ENCODE measurements around the gene TRAPPC11. TPM values are rescaled to one million over a fixed set of nuclear protein-coding genes. Genes with fewer than 3 reads are reported as not detected.

Gene TRAPPC11
- total RNA-seq, 1 donor from 2014 or later, result 38.6 TPM

DNA sequence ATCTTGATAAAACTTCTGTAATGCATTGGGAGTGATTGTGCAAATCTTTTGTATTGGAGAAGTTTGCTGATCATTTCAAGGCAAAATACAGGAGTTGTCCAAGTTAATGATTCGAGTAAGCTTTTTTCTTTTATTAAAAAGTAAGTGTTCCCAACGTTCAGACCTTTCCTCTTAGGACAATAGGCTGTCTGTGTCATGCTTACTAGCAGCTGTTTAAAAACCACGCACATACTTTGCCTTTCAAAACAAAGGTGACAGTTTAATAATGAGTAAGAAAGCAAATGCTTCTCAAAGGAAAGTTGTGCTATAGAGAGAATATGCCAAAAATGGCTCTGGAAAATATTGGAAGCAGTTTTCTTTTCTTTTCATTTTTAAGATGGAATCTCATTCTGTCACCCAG, 11.2 kb downstream of the TRAPPC11 start:
- intact Hi-C loops (cut with DNase I), result no loop called here
- Histone ChIP-seq H3K36me3 (peaks cover 94% of the 10 kb centered on the region), H3K4me3 (no peak overlapping the region), H3K27ac (no peak overlapping the region), H3K4me1 (peaks cover 6% of the 10 kb centered on the region), H3K9me3 (no peaks in the 10 kb centered on the region), H3K27me3 (ENCODE audit: low read depth) (no peaks in the 10 kb centered on the region)
- no peak for DNase-seq
- no peak for ATAC-seq
- TF ChIP-seq, protein P1, sequence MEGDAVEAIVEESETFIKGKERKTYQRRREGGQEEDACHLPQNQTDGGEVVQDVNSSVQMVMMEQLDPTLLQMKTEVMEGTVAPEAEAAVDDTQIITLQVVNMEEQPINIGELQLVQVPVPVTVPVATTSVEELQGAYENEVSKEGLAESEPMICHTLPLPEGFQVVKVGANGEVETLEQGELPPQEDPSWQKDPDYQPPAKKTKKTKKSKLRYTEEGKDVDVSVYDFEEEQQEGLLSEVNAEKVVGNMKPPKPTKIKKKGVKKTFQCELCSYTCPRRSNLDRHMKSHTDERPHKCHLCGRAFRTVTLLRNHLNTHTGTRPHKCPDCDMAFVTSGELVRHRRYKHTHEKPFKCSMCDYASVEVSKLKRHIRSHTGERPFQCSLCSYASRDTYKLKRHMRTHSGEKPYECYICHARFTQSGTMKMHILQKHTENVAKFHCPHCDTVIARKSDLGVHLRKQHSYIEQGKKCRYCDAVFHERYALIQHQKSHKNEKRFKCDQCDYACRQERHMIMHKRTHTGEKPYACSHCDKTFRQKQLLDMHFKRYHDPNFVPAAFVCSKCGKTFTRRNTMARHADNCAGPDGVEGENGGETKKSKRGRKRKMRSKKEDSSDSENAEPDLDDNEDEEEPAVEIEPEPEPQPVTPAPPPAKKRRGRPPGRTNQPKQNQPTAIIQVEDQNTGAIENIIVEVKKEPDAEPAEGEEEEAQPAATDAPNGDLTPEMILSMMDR (IDR thresholded peaks at IDR 0.05), result no peak

DNA sequence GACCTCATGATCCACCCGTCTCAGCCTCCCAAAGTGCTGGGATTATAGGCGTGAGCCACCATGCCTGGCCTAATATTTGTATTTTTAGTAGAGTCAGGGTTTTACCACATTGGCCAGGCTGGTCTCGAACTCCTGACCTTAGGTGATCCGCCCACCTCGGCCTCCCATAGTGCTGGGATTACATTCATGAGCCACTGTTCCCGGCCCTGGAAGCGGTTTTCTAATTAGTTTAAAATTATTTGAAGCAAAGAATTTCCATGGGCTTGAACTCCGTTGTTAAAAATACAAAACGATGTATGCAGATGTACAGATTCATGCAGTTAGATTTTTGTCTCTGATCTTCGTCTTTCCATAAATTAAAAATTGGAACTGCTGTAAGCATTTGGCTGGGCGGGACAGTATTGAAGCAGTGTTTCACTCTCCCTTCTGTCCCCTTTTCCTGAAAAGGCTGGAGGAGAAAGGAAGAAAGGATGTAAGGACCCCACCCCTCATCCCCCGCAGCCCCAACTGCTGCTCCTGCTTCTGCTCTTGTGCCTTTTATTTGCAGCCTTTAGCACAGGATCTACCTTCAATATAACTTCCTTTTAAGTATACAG, 12.0 kb downstream of the TRAPPC11 start:
- TF ChIP-seq, protein P1 (IDR thresholded peaks at IDR 0.05), result no peak
- H3K9me3 ChIP-seq, result no peaks in the 10 kb centered on the region
- no peak overlapping the region for H3K27ac ChIP-seq
- H3K4me1 ChIP-seq, result no peaks in the 10 kb centered on the region
- no peak for DNase-seq
- no peak for ATAC-seq
- peaks cover 94% of the 10 kb centered on the region for H3K36me3 ChIP-seq
- intact Hi-C loops (cut with DNase I), result no loop called here
- no peaks in the 10 kb centered on the region for H3K27me3 ChIP-seq (ENCODE audit: low read depth)
- no peak overlapping the region for H3K4me3 ChIP-seq

DNA sequence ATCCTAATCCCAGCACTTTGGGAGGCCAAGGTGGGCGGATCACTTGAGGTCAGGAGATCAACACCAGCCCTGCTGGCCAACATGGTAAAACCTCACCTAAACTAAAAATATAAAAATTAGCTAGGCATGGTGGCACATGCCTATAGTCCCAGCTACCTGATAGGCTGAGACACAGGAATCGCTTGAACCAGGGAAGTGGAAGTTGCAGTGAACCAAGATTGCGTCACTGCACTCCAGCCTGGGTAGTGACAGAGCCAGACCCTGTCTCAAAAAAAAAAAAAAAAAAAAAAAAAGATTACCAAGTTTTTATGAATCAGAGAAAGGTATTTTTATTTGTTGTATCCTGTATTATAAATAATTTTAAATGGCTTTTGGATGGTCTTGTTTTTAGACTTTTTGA, 15.1 kb downstream of the TRAPPC11 start:
- Histone ChIP-seq H3K4me1 (no peaks in the 10 kb centered on the region), H3K27me3 (ENCODE audit: low read depth) (no peaks in the 10 kb centered on the region), H3K9me3 (no peaks in the 10 kb centered on the region), H3K4me3 (no peak overlapping the region), H3K27ac (no peak overlapping the region), H3K36me3 (peaks cover 94% of the 10 kb centered on the region)
- DNase-seq, result no peak
- TF ChIP-seq, protein P1 (IDR thresholded peaks at IDR 0.05), result no peak
- intact Hi-C loops (cut with DNase I), result no loop called here
- ATAC-seq, result no peak

DNA sequence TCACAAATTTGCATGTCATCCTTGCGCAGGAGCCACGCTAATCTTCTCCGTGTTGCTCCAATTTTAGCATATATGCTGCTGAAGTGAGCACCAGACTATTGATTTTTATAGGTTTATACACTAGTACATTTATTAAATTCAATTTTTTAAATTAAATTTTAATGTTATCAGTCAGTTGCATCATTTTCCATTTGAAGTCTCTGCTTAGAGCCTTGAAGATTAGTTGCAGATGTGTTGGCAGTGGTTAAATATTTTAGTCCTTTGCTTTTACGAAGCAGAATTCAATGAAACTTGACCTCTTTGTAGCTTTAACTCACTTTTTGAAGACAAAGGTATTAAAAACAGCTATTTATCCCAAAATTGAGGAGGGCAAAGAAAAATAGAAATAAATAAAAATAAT, 16.5 kb downstream of the TRAPPC11 start:
- Histone ChIP-seq H3K36me3 (peaks cover 94% of the 10 kb centered on the region), H3K27me3 (ENCODE audit: low read depth) (no peaks in the 10 kb centered on the region), H3K4me3 (no peak overlapping the region), H3K9me3 (no peaks in the 10 kb centered on the region), H3K4me1 (no peaks in the 10 kb centered on the region), H3K27ac (no peak overlapping the region)
- TF ChIP-seq, protein P1 (IDR thresholded peaks at IDR 0.05), result no peak
- ATAC-seq (no peak), DNase-seq (no peak)
- intact Hi-C loops (cut with DNase I), result no loop called here

DNA sequence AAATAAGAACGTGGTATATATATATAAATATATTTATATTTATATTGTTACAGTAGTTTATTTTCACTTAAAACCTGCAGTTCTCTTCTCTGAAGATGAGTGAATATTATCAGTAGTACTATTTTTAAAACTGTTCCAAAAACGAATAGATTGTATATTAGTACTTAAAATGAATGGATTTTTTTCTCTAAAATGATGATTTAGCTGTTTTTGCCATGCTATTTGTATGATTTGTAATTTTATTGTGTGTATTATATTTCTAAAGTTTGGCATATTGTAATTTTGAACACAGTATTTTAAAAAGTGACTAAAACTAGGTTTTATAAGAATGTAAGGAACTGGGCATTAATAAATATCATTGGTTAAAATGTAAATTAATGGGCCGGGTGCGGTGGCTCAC, 22.0 kb downstream of the TRAPPC11 start:
- H3K4me3 ChIP-seq, result no peak overlapping the region
- TF ChIP-seq, protein P1 (IDR thresholded peaks at IDR 0.05), result no peak
- H3K27me3 ChIP-seq (ENCODE audit: low read depth), result no peaks in the 10 kb centered on the region
- H3K36me3 ChIP-seq, result peaks cover 92% of the 10 kb centered on the region
- H3K27ac ChIP-seq, result no peak overlapping the region
- H3K4me1 ChIP-seq, result no peaks in the 10 kb centered on the region
- DNase-seq (no peak), ATAC-seq (no peak)
- H3K9me3 ChIP-seq, result no peaks in the 10 kb centered on the region
- intact Hi-C loops (cut with DNase I), result no loop called here
